GM23248 (cell line): Measurements from ENCODE around the gene CUZD1. TPM values are rescaled to one million over a fixed set of nuclear protein-coding genes. Genes with fewer than 3 reads are reported as not detected.

Source experiments
- DNase-seq: peaks from one replicate; pipeline ENCODE4 v3.0.0-alpha.2; 2015
- H2AFZ ChIP-seq: fragments of 200-600 bp; sonication (generic); 2 replicates; pipeline ENCODE4 v1.6.1; 2016; ENCODE audit warnings: antibody characterized with exemption
- H3F3A ChIP-seq: fragments of 200-600 bp; sonication (generic); 2 replicates; pipeline ENCODE4 v1.6.1; 2016; ENCODE audit warnings: mild to moderate bottlenecking, antibody characterized with exemption, mixed run types; ENCODE audit not compliant: insufficient read depth
- H3K27ac ChIP-seq: fragments of 200-600 bp; sonication (generic); 2 replicates; pipeline ENCODE4 v1.5.1; 2016; ENCODE audit warnings: mild to moderate bottlenecking
- H3K27me3 ChIP-seq: fragments of 200-600 bp; sonication (generic); replicated peaks from 2 replicates; pipeline ENCODE4 v1.6.1; 2016; ENCODE audit warnings: mild to moderate bottlenecking; ENCODE audit not compliant: insufficient read depth
- H3K36me3 ChIP-seq: fragments of 200-600 bp; sonication (generic); 2 replicates; pipeline ENCODE4 v1.6.1; 2016; ENCODE audit warnings: low read depth, mild to moderate bottlenecking
- H3K4me1 ChIP-seq: fragments of 200-600 bp; sonication (generic); 2 replicates; pipeline ENCODE4 v1.6.1; 2016; ENCODE audit warnings: mild to moderate bottlenecking; ENCODE audit not compliant: insufficient read depth
- H3K4me2 ChIP-seq: fragments of 200-600 bp; sonication (generic); one replicate; pipeline ENCODE4 v1.6.1; 2016; ENCODE audit warnings: mild to moderate bottlenecking; ENCODE audit not compliant: unreplicated experiment
- H3K4me3 ChIP-seq: fragments of 200-600 bp; sonication (generic); 2 replicates; pipeline ENCODE4 v1.5.1; 2016; ENCODE audit warnings: mild to moderate bottlenecking
- H3K79me2 ChIP-seq: fragments of 200-600 bp; sonication (generic); 2 replicates; pipeline ENCODE4 v1.6.1; 2016; ENCODE audit warnings: mild to moderate bottlenecking; ENCODE audit not compliant: insufficient read depth
- H3K9ac ChIP-seq: fragments of 200-600 bp; sonication (generic); 2 replicates; pipeline ENCODE4 v1.6.1; 2016; ENCODE audit warnings: mild to moderate bottlenecking
- H3K9me2 ChIP-seq: fragments of 200-600 bp; sonication (generic); 2 replicates; pipeline ENCODE4 v1.6.1; 2016; ENCODE audit warnings: mixed run types, mild to moderate bottlenecking, moderate library complexity; ENCODE audit not compliant: insufficient read depth
- H3K9me3 ChIP-seq: fragments of 200-600 bp; sonication (generic); one replicate; pipeline ENCODE4 v1.6.1; 2017; ENCODE audit warnings: low read depth
- H4K20me1 ChIP-seq: fragments of 200-600 bp; sonication (generic); 2 replicates; pipeline ENCODE4 v1.6.0; 2016; ENCODE audit not compliant: insufficient read depth
- EZH2 ChIP-seq: fragments of 200-600 bp; sonication (generic); IDR thresholded peaks from 2 replicates; pipeline ENCODE4 v1.6.1; 2018; ENCODE audit warnings: antibody characterized with exemption, mild to moderate bottlenecking; ENCODE audit not compliant: insufficient read depth, poor library complexity, severe bottlenecking
- EZH2phosphoT487 ChIP-seq: fragments of 200-600 bp; sonication (generic); IDR thresholded peaks from 2 replicates; pipeline ENCODE4 v1.6.1; 2018; ENCODE audit warnings: antibody characterized with exemption, moderate library complexity, mild to moderate bottlenecking, low read depth; ENCODE audit not compliant: insufficient read depth
- WGBS, 2 experiments: methylation state at CpG; one replicate each; pipeline ENCODE4 v1.1.6; 2015 to 2017; ENCODE audit warnings: low lambda C conversion rate in 2 of 2, low coverage in 1 of 2; ENCODE audit errors: missing lambda C conversion rate in 2 of 2; 5-methylcytosine and 5-hydroxymethylcytosine counted together
- in situ Hi-C: fragments of 300-500 bp; cut with MboI; formaldehyde crosslinking; loops from 2 replicates; pipeline ENCODE4 v1.15.0; 2020
- polyA plus RNA-seq: library from polyadenylated mRNA; unstranded; fragments of >200 nt; fragmentation: Nextera tagmentation; extraction: Ambion mirVana; gene quantifications from 2 replicates; pipeline ENCODE4 v1.2.1, GENCODE V29; 2016
- total RNA-seq: library from RNA; depleted of rRNA; stranded (reverse); fragments of >200 nt; shearing (Covaris generic); gene quantifications from 2 replicates; pipeline ENCODE4 v1.2.3, GENCODE V29; 2014

The CUZD1 gene
- total and polyA plus RNA-seq, 2 experiments from 2014 or later, result 0.11 to 0.31 TPM

DNA sequence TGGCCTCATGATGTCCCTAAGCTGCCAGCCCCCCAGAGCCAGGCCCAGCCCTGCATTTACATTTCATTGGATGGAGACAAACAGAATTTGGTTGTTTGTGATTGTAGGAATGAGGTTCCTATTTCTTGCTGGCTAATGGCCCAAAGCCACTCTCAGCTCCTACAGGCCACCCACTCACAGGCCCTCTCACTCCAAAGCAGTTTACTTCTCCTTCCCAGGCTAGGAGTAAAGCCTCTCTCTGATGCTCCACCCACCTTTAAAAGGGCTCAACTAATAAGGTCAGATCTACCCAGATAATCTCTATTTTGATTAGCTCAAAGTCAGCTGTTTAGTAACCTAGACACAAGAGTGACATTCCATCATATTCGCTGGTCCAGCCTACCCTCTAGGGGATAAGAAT lies 11.2 kb upstream of the CUZD1 start:
- Histone ChIP-seq H3K4me1 (peaks cover 68% of the 10 kb centered on the region), H4K20me1 (no peaks in the 10 kb centered on the region), H3K4me3 (no peak overlapping the region), H3K9me3 (no peaks in the 10 kb centered on the region), H3K4me2 (no peak overlapping the region), H3F3A (peaks cover 43% of the 10 kb centered on the region), H3K9me2 (no peaks in the 10 kb centered on the region), H3K79me2 (peaks cover 40% of the 10 kb centered on the region), H3K9ac (no peak overlapping the region), H3K36me3 (no peaks in the 10 kb centered on the region), H3K27me3 (no peaks in the 10 kb centered on the region), H2AFZ (no peak overlapping the region), H3K27ac (no peak overlapping the region)
- in situ Hi-C loops, result no loop called here
- peak; percentile 44 for DNase-seq
- no peak for TF ChIP-seq EZH2phosphoT487
- TF ChIP-seq EZH2, result no peak
- 79 to 100% methylated on average over 1 of the region's 1 CpG for WGBS, 2 experiments

DNA sequence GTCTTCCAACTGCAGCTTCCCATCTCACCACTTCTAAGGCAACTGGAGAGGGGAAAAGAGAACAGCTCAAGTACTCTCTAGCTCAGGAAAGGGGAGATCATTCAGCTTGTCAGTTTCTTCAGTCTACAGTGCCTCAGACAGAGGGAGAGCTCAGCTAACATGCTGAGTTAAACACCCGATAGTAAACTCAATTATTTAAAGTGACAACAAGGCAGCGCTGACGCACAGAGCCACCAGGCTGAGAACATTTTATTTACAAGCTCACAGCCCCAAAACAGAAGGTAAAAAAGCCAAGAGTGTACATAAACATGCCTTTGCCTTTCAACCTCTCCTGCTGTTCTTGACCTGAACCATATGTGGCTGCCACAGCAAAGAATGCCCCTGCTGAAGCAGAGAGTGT lies 10.1 kb upstream of the CUZD1 start:
- peaks cover 69% of the 10 kb centered on the region for H3K4me1 ChIP-seq
- no peak for TF ChIP-seq EZH2
- TF ChIP-seq EZH2phosphoT487, result no peak
- peak overlapping the region; percentile 93; the same call in 1 of the 2 replicates for H3K27ac ChIP-seq
- H3K9me2 ChIP-seq, result no peaks in the 10 kb centered on the region
- WGBS, 2 experiments, result 82 to 83% methylated on average over 3 of the region's 3 CpGs
- no peaks in the 10 kb centered on the region for H4K20me1 ChIP-seq
- no peak overlapping the region for H2AFZ ChIP-seq
- no peak for DNase-seq
- H3K4me3 ChIP-seq, result no peak overlapping the region
- H3K9me3 ChIP-seq, result no peaks in the 10 kb centered on the region
- H3K27me3 ChIP-seq, result no peaks in the 10 kb centered on the region
- peaks cover 53% of the 10 kb centered on the region for H3F3A ChIP-seq
- H3K9ac ChIP-seq, result 0 out of 2 replicates have a peak overlapping the region, but pooled peaks have one; percentile 57
- in situ Hi-C loops, result no loop called here
- peaks cover 31% of the 10 kb centered on the region for H3K79me2 ChIP-seq
- peak overlapping the region; percentile 81 for H3K4me2 ChIP-seq
- H3K36me3 ChIP-seq, result no peaks in the 10 kb centered on the region

DNA sequence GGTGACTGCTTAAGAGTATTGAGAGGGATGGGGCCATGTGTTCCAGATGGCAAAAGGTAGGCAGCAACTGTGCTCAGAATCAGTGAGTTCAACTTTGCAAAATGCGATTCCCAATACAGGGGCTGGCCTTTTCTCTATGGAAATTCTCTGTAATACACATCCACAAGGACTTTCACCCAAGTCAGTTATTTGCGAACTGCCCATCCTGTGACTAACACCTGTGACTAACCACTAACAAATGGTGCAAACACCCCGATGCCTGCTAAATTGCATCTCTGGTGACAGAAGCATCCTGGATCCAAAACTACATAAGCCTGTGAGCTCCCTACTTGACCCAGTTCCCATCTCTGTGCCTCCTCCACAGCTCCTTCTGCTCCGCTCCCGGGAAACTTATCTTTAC lies 9.0 kb upstream of the CUZD1 start:
- H3K4me3 ChIP-seq, result peak overlapping the region; percentile 57
- no peaks in the 10 kb centered on the region for H3K27me3 ChIP-seq
- H3K9me2 ChIP-seq, result no peaks in the 10 kb centered on the region
- H3F3A ChIP-seq, result peaks cover 60% of the 10 kb centered on the region
- TF ChIP-seq EZH2 (no peak), EZH2phosphoT487 (no peak)
- no peaks in the 10 kb centered on the region for H3K9me3 ChIP-seq
- H3K27ac ChIP-seq, result peak overlapping the region; percentile 93
- peak overlapping the region; percentile 81 for H3K4me2 ChIP-seq
- H3K9ac ChIP-seq, result peak overlapping the region; percentile 69
- 0 to 4% methylated on average over 5 of the region's 5 CpGs for WGBS, 2 experiments
- no peaks in the 10 kb centered on the region for H4K20me1 ChIP-seq
- peaks cover 20% of the 10 kb centered on the region for H3K79me2 ChIP-seq
- DNase-seq, result peak; percentile 96
- H3K36me3 ChIP-seq, result no peaks in the 10 kb centered on the region
- peak overlapping the region; percentile 4; the same call in 1 of the 2 replicates for H2AFZ ChIP-seq
- H3K4me1 ChIP-seq, result peaks cover 71% of the 10 kb centered on the region
- in situ Hi-C loops, result no loop called here

DNA sequence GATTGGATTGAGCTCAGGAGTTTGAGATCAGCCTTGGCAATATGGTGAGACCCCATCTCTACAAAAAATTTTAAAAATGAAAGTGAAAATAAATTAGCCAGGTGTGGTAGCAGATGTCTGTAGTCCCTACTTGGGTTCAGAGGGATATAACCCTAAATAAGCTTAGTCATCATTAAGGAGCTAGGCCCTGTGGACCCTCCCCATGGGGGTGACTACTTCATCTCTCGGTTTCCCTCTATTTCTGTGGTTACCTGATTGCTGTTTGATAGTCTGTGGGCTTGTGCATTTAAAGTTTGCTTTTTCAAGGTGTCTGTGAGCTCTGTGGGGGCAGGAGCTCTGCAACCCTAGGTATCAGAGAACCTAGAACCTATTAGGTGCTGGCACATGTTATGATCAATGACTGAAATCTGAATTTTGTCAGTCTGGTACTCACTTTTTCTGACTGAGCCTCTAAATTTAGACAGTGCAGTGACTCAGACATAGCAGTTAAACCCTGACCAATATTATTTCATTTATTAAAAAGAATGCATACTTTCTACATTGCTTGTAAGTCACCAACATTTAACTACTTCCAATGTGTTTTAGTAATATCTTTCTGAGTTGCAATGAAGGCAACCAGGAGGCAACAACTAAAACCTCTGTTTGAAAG lies 8.1 kb upstream of the CUZD1 start:
- Histone ChIP-seq H3K9me2 (no peaks in the 10 kb centered on the region), H3K27ac (peak overlapping the region; percentile 93), H3K4me2 (peak overlapping the region; percentile 81), H2AFZ (no peak overlapping the region), H3K79me2 (peaks cover 13% of the 10 kb centered on the region), H3K27me3 (no peaks in the 10 kb centered on the region), H3K9ac (peak overlapping the region; percentile 69), H3K9me3 (no peaks in the 10 kb centered on the region), H3K36me3 (no peaks in the 10 kb centered on the region), H4K20me1 (no peaks in the 10 kb centered on the region), H3F3A (peaks cover 60% of the 10 kb centered on the region), H3K4me1 (peaks cover 71% of the 10 kb centered on the region), H3K4me3 (peak overlapping the region; percentile 57)
- TF ChIP-seq EZH2 (no peak), EZH2phosphoT487 (no peak)
- in situ Hi-C loops, result no loop called here
- DNase-seq, result peak; percentile 84
- 88 to 96% methylated on average over 1 of the region's 1 CpG for WGBS, 2 experiments
